ENCODE results near the gene ZNF318.
A peak's percentile ranks its signal among the peaks of the same experiment; 100 is the strongest.
"Not testable (repeated sequence)": the region's sequence is repeated elsewhere in the genome, so short reads cannot be mapped to it uniquely, and the experiment has no call there.

The ZNF318 gene

GRCh38 chr6:43335469-43335868 is 34.0 kb downstream of the ZNF318 start:
- DNase-seq: no peak

GRCh38 chr6:43334466-43335095 is 34.9 kb downstream of the ZNF318 start:
- no peak for DNase-seq

DNA sequence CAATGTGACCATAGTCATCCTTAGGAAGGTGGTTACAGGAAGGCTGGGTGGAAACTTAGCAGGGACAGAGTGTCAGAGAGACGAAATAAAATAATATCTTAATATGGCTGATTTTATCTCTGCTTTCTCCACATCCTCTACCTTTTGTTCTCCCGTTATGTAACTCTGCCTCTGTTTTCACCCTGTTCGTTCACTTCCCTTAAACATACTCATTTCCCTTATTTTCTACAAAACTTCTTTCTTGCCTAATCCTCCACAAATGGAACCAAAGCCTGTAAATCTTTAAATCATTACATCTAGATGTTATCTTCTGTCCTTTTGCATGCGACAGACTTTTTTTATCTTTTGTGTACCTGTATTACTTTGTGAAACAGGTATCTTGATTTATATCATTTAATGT is 37.6 kb downstream of the ZNF318 start:
- DNase-seq: no peak

DNA sequence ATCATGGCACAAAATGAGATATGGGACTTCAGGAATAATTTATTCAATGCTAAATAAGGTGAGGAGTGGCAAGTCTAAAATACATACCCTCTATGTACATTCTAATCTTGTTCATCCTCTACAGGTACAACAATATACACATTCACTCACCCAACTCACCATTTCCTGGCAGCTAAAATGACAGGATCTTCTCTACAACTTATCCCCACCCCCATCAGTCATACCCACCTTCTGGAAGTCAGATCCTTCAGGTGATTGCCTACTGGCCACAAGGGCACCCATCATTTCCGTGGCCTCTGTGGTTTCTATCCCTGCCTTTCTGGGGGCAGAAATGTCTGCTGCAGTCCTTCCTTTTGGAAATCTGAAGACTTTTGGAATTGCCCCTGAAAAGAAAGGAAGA is 38.0 kb downstream of the ZNF318 start:
- DNase-seq: no peak

DNA sequence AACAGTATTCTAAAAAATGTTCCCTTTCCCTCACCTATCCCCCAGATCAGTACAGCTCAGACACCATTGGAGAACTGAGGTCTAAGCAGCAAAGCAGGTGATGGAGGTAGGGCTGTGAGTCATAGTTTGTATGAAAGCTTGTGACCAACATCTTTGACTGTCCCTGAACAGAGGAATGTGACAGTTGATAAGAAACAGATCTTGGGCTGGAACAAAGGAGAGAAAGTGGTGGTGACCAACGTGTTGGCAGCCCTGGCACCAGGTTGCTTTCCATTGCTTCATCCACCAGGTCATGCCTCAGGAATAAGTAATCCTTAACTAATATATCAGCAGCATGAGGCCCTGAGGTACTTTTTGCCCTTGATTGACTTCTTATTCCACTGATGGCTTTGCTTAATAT is 40.9 kb downstream of the ZNF318 start:
- no peak for DNase-seq

DNA sequence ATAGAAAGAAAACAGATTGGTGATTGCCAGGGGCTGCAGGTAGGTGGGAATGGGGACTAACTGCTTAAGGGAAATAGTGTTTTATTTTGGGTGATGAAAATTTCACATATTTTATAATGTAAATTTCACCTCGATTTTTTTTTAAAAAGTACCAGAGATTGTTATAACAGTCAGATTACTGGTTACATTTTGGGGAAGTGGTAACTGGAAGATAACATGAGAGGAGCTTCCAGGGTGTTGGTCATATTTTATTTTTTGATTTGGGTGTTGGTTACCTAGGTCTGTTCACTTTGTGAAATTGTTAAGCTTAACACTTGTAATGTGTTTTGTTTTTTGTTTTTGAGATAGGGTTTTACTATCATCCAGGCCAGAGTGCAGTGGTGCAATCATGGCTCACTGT is 43.6 kb downstream of the ZNF318 start:
- DNase-seq: no peak

DNA sequence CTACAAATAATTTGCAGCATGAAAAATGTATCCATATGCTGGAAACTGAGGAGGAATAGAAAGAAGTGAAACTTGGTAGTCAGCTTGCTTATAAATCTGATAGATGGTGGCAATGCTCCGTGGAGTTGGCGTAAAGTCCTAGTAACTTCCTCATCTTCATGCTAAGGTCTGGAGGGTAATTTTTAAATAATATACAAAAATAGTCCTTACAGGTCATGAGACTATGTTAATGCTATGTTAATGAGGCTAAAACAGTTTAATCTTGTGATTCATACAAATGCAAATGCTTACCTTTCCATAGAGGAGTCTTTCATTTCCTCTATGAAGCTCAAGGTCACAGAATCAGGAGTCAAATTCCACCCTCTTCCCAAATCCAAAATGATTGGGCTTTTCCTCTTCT is 51.4 kb downstream of the ZNF318 start:
- no peak for DNase-seq

GRCh38 chr6:43313813-43314212 is 55.6 kb downstream of the ZNF318 start:
- DNase-seq: no peak

GRCh38 chr6:43311666-43312065 is 57.8 kb downstream of the ZNF318 start:
- no peak for DNase-seq

DNA sequence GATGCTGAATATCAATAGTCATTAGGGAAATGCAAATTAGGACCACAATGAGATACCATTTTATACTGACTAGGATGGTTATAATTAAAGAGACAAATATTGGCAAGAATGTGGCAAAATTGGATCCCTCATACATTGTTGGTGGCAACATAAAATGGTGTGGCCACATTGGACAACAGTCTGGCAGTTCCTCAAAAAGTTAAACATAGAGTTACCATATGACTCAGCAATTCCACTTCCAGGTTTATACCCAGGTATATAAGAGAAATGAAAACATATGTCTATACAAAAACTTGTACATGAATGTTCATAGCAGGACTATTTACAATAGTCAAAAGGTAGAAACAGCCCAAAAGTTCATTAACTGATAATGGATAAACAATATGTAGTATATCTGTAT is 58.8 kb downstream of the ZNF318 start:
- no peak for DNase-seq

- no peak for DNase-seq
These were observed 59.3 kb downstream of the ZNF318 start for GRCh38 chr6:43310134-43310533.

- DNase-seq: no peak
These were observed 60.4 kb downstream of the ZNF318 start for GRCh38 chr6:43308990-43309477.

- peak; percentile 83 for DNase-seq
These were observed 61.1 kb downstream of the ZNF318 start, which contains the start of gene CRIP3 for GRCh38 chr6:43308101-43308989. Gene CRIP3, minus strand, starts transcription at chr6:43308826. Its CDS starts 34 bp downstream, at chr6:43308792.

DNA sequence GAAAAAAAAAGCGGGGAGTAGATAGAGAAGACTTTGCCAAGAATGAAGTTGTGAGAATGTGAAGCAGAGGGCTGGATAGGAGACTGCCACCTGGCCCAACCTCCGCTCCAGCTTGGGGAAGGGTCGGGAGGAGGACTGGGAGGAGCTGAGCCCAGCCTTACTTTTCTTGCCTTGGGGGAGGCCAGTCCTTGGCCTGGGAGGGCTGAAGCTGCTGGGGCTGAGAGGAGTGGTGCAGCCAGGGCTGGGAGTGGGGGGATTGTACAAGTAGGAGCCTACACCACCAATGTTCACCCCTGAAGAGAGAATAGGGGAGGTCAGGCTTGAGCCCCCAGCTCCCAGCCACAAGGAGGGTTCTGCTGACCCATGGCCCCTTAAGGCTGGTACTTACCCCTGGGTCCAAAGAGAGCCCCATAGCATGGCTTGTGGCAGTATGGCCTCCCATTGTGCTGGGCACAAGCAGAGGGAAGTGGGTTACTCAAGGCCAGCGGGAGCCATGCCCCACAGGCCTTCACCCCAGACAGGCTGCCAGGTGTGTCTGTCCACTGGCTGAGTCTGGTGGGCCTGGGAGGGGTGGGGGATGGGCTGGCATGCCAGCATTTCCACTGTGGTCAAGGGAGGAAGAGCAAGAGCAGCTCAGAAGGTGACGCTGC is 61.9 kb downstream of the ZNF318 start:
- DNase-seq: peak; percentile 61

GRCh38 chr6:43306086-43306485 is 63.4 kb downstream of the ZNF318 start:
- peak; percentile 38 for DNase-seq

- DNase-seq: no peak
These were observed 64.6 kb downstream of the ZNF318 start for GRCh38 chr6:43304882-43305281.

GRCh38 chr6:43304361-43304760 is 65.1 kb downstream of the ZNF318 start:
- peak; percentile 36 for DNase-seq

- peak; percentile 59 for DNase-seq
These were observed 65.6 kb downstream of the ZNF318 start for GRCh38 chr6:43303751-43304331.

GRCh38 chr6:43303006-43303405 is 66.4 kb downstream of the ZNF318 start:
- DNase-seq: not testable (repeated sequence)

DNA sequence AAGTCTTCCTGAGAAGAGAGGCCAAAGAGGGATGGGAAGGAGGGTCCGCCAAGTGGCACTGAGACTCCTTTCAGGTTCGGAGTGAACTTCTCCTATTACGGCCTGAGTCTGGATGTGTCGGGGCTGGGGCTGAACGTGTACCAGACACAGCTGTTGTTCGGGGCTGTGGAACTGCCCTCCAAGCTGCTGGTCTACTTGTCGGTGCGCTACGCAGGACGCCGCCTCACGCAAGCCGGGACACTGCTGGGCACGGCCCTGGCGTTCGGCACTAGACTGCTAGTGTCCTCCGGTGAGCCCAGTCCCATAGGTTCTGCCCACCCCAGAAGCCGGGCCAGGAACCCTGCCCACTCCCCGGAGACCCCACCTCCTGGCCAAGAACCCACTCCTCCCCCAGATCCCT is 67.3 kb downstream of the ZNF318 start:
- peak; percentile 39 for DNase-seq

DNA sequence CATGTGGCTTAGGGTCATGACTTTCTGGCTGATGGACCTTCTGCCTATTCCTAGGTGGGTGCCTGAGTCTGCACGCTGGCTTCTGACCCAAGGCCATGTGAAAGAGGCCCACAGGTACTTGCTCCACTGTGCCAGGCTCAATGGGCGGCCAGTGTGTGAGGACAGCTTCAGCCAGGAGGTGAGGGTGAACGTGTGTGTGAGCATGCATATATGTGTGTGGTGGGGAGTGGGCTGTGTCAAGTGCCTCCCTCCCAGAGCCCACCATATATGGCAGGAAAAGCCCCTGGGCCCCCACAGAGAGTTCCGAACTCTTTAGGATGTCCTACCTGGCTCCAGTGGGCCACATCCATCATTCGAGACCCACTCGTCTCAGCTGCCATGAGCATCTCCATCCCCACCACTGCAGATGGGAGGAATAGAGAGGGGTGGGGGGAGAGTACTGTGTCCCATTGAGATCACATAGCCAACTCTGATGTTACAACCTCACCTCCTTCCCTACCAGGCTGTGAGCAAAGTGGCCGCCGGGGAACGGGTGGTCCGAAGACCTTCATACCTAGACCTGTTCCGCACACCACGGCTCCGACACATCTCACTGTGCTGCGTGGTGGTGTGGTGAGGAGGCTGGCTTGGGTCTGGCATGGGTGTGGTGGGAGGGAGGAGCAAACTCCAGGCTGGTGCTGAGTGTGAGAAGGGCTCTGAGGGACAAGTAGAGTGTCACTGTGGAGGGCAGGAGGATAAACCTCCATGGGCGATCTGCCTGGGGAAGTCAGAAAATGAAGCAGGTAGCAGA is 68.2 kb downstream of the ZNF318 start:
- peak; percentile 52 for DNase-seq

Data from activated effector memory CD4-positive, alpha-beta T cell treated with anti-CD3 and anti-CD28 coated beads, Interleukin-2, amount 50 U/mL, for 16 hours (primary cell).